HEK293 (cell line): ENCODE data around the gene DNAJC4.
A peak's percentile ranks its signal among the peaks of the same experiment; 100 is the strongest.

ENCODE experiments used
- CTCF ChIA-PET: fragments of 350-600 bp; formaldehyde crosslinking; extraction: SDS; loops from one replicate; lab custom pipeline; 2021; ENCODE audit warnings: antibody characterized with exemption; lab: Yijun Ruan, JAX
- POLR2A ChIA-PET: fragments of 300-600 bp; formaldehyde crosslinking; extraction: SDS; loops from one replicate; lab custom pipeline; 2020; ENCODE audit warnings: antibody characterized with exemption, inconsistent platforms; lab: Yijun Ruan, JAX
- H3K27ac ChIP-seq: fragments of 200-500 bp; sonication (Bioruptor generic); 2 replicates; pipeline ENCODE4 v1.5.1; 2014; ENCODE audit warnings: low read depth, low read length, control low read depth, inconsistent platforms; ENCODE audit errors: extremely low read depth
- H3K36me3 ChIP-seq, 2 experiments: fragments of 200-500 bp in 1 of 2; sonication (Bioruptor generic) in 1 of 2; 1 replicate in 1 of 2; 2 replicates in 1 of 2; pipeline ENCODE4 v1.5.1; 2014 to 2017; ENCODE audit warnings: inconsistent platforms in 2 of 2, low read length in 2 of 2; ENCODE audit not compliant: control insufficient read depth in 2 of 2, insufficient read depth in 1 of 2
- H3K4me1 ChIP-seq: fragments of 200-500 bp; sonication (Bioruptor generic); 2 replicates; pipeline ENCODE4 v1.5.1; 2014; ENCODE audit warnings: mild to moderate bottlenecking, low read length, inconsistent platforms; ENCODE audit not compliant: control insufficient read depth, insufficient read depth
- H3K4me3 ChIP-seq: 2 replicates; pipeline ENCODE4 v1.5.1; 2011; ENCODE audit warnings: low read depth, mild to moderate bottlenecking, control low read depth, low read length, moderate library complexity
- H3K9me3 ChIP-seq: fragments of 200-500 bp; sonication (Bioruptor generic); 2 replicates; pipeline ENCODE4 v1.5.1; 2014; ENCODE audit warnings: low read depth, low read length, inconsistent platforms; ENCODE audit not compliant: control insufficient read depth, insufficient read depth
- BCL11B ChIP-seq: fragments of 450-650 bp; formaldehyde crosslinking; IDR thresholded peaks from 2 replicates; pipeline ENCODE4 v1.5.1; 2016; ENCODE audit warnings: low read depth, missing biosample characterization, missing genetic modification characterization
- GLIS2 ChIP-seq: fragments of 450-650 bp; formaldehyde crosslinking; IDR thresholded peaks from 2 replicates; pipeline ENCODE4 v1.5.1; 2016; ENCODE audit warnings: missing biosample characterization, missing genetic modification characterization
- MEIS1 ChIP-seq: sonication (generic); formaldehyde crosslinking; IDR thresholded peaks from 2 replicates; pipeline ENCODE4 v1.8.1; 2022; ENCODE audit warnings: missing genetic modification reagents, mild to moderate bottlenecking, borderline replicate concordance
- SETDB1 ChIP-seq: IDR thresholded peaks from one replicate; pipeline ENCODE4 v1.6.1; 2017; ENCODE audit warnings: mild to moderate bottlenecking, low read length, moderate library complexity, mixed read lengths; ENCODE audit not compliant: insufficient read length
- TRIM28 ChIP-seq: IDR thresholded peaks from 2 replicates; pipeline ENCODE4 v1.6.1; 2011; ENCODE audit warnings: low read length, control low read depth, borderline replicate concordance
- WT1 ChIP-seq: fragments of 450-650 bp; formaldehyde crosslinking; IDR thresholded peaks from 2 replicates; pipeline ENCODE4 v1.5.1; 2016; ENCODE audit warnings: missing biosample characterization, missing genetic modification characterization
- ZBTB20 ChIP-seq: fragments of 450-650 bp; formaldehyde crosslinking; IDR thresholded peaks from 2 replicates; pipeline ENCODE4 v1.5.1; 2016; ENCODE audit warnings: missing biosample characterization, missing genetic modification characterization
- ZIC2 ChIP-seq: fragments of 450-650 bp; formaldehyde crosslinking; IDR thresholded peaks from 2 replicates; pipeline ENCODE4 v1.5.1; 2016; ENCODE audit warnings: missing biosample characterization, missing genetic modification characterization
- ZNF140 ChIP-seq: fragments of 450-650 bp; formaldehyde crosslinking; IDR thresholded peaks from 2 replicates; pipeline ENCODE4 v1.5.1; 2016; ENCODE audit warnings: missing biosample characterization, missing genetic modification characterization
- ZNF157 ChIP-seq: fragments of 450-650 bp; formaldehyde crosslinking; IDR thresholded peaks from 2 replicates; pipeline ENCODE4 v1.5.1; 2016; ENCODE audit warnings: missing biosample characterization, missing genetic modification characterization
- ZNF184 ChIP-seq: fragments of 450-650 bp; IDR thresholded peaks from 2 replicates; pipeline ENCODE4 v1.5.1; 2018; ENCODE audit warnings: missing biosample characterization, mild to moderate bottlenecking, missing genetic modification characterization
- ZNF239 ChIP-seq: fragments of 450-650 bp; formaldehyde crosslinking; IDR thresholded peaks from 2 replicates; pipeline ENCODE4 v1.5.1; 2016; ENCODE audit warnings: missing biosample characterization, missing genetic modification characterization
- ZNF24 ChIP-seq: fragments of 450-650 bp; formaldehyde crosslinking; IDR thresholded peaks from 2 replicates; pipeline ENCODE4 v1.5.1; 2016; ENCODE audit warnings: missing biosample characterization, missing genetic modification characterization
- ZNF341 ChIP-seq: fragments of 450-650 bp; formaldehyde crosslinking; IDR thresholded peaks from 2 replicates; pipeline ENCODE4; 2016; ENCODE audit warnings: low read depth, missing biosample characterization, missing genetic modification characterization
- ZNF391 ChIP-seq: fragments of 450-650 bp; formaldehyde crosslinking; IDR thresholded peaks from 2 replicates; pipeline ENCODE4 v1.5.1; 2016; ENCODE audit warnings: low read depth, missing biosample characterization, missing genetic modification characterization, borderline replicate concordance
- ZNF530 ChIP-seq: fragments of 450-650 bp; formaldehyde crosslinking; IDR thresholded peaks from 2 replicates; pipeline ENCODE4 v1.5.1; 2016; ENCODE audit warnings: low read depth, missing biosample characterization, missing genetic modification characterization
- ZNF544 ChIP-seq: fragments of 450-650 bp; formaldehyde crosslinking; IDR thresholded peaks from 2 replicates; pipeline ENCODE4 v1.5.0; 2017; ENCODE audit warnings: missing biosample characterization, missing genetic modification characterization
- ZNF629 ChIP-seq: fragments of 450-650 bp; formaldehyde crosslinking; IDR thresholded peaks from 2 replicates; pipeline ENCODE4 v1.5.1; 2017; ENCODE audit warnings: missing biosample characterization, missing genetic modification characterization
- ZNF654 ChIP-seq: fragments of 450-650 bp; formaldehyde crosslinking; IDR thresholded peaks from 2 replicates; pipeline ENCODE4 v1.5.1; 2016; ENCODE audit warnings: low read depth, missing biosample characterization, missing genetic modification characterization
- ZNF768 ChIP-seq: fragments of 450-650 bp; formaldehyde crosslinking; IDR thresholded peaks from 2 replicates; pipeline ENCODE4 v1.5.1; 2018; ENCODE audit warnings: missing biosample characterization, mild to moderate bottlenecking, missing genetic modification characterization
- ZSCAN23 ChIP-seq: fragments of 450-650 bp; formaldehyde crosslinking; IDR thresholded peaks from 2 replicates; pipeline ENCODE4 v1.5.1; 2016; ENCODE audit warnings: missing biosample characterization, missing genetic modification characterization
- ZSCAN30 ChIP-seq: fragments of 450-650 bp; IDR thresholded peaks from 2 replicates; pipeline ENCODE4 v1.5.1; 2018; ENCODE audit warnings: missing biosample characterization, mild to moderate bottlenecking, missing genetic modification characterization, moderate library complexity
- TF ChIP-seq, protein P1 (sequence below): fragments of 450-650 bp; formaldehyde crosslinking; IDR thresholded peaks from 2 replicates; pipeline ENCODE4 v1.5.1; 2016; ENCODE audit warnings: missing biosample characterization, missing genetic modification characterization
- TF ChIP-seq, protein P2 (sequence below): fragments of 450-650 bp; formaldehyde crosslinking; IDR thresholded peaks from 2 replicates; pipeline ENCODE4 v1.5.1; 2017; ENCODE audit warnings: missing biosample characterization, missing genetic modification characterization
- TF ChIP-seq, protein P3 (sequence below): fragments of 450-650 bp; formaldehyde crosslinking; IDR thresholded peaks from 2 replicates; pipeline ENCODE4 v1.5.1; 2016; ENCODE audit warnings: missing biosample characterization, missing genetic modification characterization

DNAJC4 gene

DNA sequence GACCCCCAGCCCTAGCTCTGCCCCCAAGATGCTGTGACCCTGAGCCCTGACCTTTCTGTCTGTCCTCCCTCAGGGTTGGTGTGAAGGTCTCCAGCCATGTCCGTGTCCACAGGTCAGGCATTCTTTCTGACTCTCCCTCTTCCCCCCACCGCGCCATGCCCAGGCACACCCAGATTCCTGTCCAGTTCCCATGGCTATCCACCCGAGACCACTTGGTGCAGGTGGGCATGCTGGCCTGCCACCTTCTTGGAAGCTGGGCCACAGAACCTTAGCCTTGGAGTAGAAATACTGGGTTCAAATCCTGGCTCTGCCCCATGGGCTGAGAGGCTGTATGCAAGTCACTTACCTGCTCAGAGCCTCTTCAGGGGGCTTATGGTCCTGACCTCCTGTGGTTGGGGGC lies 18.7 kb downstream of the DNAJC4 start (continued):
- TF ChIP-seq, protein P1, sequence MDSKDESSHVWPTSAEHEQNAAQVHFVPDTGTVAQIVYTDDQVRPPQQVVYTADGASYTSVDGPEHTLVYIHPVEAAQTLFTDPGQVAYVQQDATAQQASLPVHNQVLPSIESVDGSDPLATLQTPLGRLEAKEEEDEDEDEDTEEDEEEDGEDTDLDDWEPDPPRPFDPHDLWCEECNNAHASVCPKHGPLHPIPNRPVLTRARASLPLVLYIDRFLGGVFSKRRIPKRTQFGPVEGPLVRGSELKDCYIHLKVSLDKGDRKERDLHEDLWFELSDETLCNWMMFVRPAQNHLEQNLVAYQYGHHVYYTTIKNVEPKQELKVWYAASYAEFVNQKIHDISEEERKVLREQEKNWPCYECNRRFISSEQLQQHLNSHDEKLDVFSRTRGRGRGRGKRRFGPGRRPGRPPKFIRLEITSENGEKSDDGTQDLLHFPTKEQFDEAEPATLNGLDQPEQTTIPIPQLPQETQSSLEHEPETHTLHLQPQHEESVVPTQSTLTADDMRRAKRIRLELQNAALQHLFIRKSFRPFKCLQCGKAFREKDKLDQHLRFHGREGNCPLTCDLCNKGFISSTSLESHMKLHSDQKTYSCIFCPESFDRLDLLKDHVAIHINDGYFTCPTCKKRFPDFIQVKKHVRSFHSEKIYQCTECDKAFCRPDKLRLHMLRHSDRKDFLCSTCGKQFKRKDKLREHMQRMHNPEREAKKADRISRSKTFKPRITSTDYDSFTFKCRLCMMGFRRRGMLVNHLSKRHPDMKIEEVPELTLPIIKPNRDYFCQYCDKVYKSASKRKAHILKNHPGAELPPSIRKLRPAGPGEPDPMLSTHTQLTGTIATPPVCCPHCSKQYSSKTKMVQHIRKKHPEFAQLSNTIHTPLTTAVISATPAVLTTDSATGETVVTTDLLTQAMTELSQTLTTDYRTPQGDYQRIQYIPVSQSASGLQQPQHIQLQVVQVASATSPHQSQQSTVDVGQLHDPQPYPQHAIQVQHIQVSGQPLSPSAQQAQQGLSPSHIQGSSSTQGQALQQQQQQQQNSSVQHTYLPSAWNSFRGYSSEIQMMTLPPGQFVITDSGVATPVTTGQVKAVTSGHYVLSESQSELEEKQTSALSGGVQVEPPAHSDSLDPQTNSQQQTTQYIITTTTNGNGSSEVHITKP (tag by site-specific recombination): no peak
- no peak for TF ChIP-seq TRIM28
- no peak for TF ChIP-seq ZNF391
- TF ChIP-seq ZNF544 (tag by site-specific recombination): no peak
- TF ChIP-seq ZNF654 (tag by site-specific recombination): no peak
- TF ChIP-seq, protein P2, sequence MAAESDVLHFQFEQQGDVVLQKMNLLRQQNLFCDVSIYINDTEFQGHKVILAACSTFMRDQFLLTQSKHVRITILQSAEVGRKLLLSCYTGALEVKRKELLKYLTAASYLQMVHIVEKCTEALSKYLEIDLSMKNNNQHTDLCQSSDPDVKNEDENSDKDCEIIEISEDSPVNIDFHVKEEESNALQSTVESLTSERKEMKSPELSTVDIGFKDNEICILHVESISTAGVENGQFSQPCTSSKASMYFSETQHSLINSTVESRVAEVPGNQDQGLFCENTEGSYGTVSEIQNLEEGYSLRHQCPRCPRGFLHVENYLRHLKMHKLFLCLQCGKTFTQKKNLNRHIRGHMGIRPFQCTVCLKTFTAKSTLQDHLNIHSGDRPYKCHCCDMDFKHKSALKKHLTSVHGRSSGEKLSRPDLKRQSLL (tag by site-specific recombination): no peak
- TF ChIP-seq ZSCAN23 (tag by site-specific recombination): no peak

DNA sequence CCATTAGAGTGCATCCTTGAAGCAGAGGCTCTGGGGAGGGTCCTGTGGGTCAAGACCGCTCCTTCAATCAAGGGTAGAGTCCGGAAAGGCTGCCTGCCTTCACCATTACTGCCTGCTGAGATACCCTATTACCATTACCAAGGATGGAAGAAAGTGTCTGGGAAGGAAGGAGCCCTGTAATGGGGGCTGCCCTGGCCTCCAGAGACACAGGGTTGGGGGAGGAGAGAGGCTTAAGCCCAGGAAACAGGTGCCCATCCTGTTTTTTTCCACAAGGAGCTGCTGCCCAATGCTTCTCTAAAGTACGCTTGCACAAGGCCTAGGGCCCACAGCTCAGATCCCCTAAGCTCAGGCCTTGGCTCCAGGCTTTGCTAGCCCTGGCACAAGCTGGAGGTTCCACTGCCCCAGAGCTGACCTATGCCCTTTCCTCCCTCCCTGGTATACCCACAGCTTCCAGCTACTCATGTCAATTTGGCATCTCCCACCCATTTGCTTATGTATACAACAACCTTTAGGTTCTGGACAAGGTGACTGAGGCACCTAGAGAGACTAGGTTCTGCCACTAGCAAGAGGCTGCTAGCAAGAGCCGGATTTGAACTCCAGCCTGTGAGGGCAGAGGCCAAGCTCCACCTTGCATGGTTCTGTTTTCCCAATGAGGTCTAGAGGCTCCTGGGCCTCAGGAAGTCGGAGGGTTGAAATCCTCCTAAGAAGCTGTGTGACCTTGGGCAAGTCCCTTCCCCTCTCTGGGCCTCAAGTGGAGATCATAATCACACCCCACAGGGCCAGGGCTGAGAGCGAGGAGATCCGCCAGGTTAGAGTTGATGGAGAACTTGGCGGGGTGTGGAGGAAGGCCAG lies 19.4 kb downstream of the DNAJC4 start:
- Histone ChIP-seq H3K27ac (no peak overlapping the region), H3K4me1 (peaks cover 10% of the 10 kb centered on the region), H3K36me3 (peaks cover 0 to 12% of the 10 kb centered on the region in 2 experiments; a peak in 1 of 3 replicates), H3K9me3 (no peaks in the 10 kb centered on the region), H3K4me3 (no peak overlapping the region)
- CTCF ChIA-PET: interaction anchor here (0.7 to 3.6 kb wide), 12 partner anchors 8 to 105 kb away, joined by 3 to 48 read pairs (median 4); partner anchors contain the start of genes CATSPERZ and FKBP2
- POLR2A ChIA-PET: interaction anchor here (0.9 to 4.2 kb wide), 4 partner anchors 9 to 68 kb away, joined by 4 to 52 read pairs (median 6); partner anchors contain the start of genes FKBP2 and PRDX5
- no peak for TF ChIP-seq SETDB1
- TF ChIP-seq, protein P3, sequence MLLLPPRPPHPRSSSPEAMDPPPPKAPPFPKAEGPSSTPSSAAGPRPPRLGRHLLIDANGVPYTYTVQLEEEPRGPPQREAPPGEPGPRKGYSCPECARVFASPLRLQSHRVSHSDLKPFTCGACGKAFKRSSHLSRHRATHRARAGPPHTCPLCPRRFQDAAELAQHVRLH (tag by site-specific recombination): peak; percentile 73
- no peak for TF ChIP-seq ZSCAN30 (tag by site-specific recombination)
- peak; percentile 97 for TF ChIP-seq ZNF768 (tag by site-specific recombination)
- no peak for TF ChIP-seq ZNF341
- no peak for TF ChIP-seq ZNF184
- TF ChIP-seq, all 188 proteins: peak for 2

DNA sequence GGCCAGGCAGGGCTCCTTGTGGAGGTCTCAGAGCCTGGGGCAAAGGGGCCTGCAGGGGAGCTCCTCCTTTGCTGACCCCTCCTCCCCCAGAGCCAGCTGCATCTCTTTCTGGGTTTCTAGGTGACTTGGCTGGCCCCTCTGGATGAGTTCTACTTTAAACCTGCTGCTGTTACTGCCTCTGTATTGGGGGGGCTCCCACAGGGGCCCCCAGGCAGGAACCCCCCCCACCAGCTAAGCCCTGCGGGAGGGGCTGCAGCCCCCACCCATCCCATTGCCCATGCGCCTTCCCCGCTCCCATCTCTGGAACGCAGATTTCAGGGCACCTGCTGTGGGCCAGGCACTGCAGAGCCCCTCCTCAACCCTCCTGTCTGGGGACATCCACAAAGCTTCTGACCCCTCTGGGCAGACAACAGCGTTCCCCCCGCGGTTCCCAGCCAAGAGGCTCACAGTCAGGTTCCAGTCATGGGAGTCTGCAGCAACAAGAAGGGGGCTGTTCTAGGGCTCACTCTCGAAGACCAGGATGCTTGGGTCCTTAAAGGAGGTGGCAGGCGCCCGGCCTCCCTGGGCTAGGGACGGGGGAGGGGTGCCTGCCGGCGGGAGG lies 20.2 kb downstream of the DNAJC4 start:
- H3K9me3 ChIP-seq: no peaks in the 10 kb centered on the region
- ChIA-PET CTCF (interaction anchor here (0.6 to 3.6 kb wide), 19 partner anchors 8 to 227 kb away, joined by 3 to 48 read pairs (median 4); partner anchors contain the start of genes BAD, CATSPERZ and FKBP2), POLR2A (interaction anchor here (1.2 to 4.2 kb wide), 3 partner anchors 9 to 67 kb away, joined by 4 to 52 read pairs (median 8); partner anchors contain the start of genes FKBP2 and PRDX5)
- H3K4me3 ChIP-seq: peak overlapping the region; percentile 48
- H3K4me1 ChIP-seq: peaks cover 10% of the 10 kb centered on the region
- no peak overlapping the region; the same call in 1 of the 2 replicates for H3K27ac ChIP-seq
- H3K36me3 ChIP-seq: peaks cover 0 to 15% of the 10 kb centered on the region in 2 experiments; a peak in 1 of 3 replicates
- TF ChIP-seq ZBTB20 (tag by site-specific recombination) (peak; percentile 69), ZNF140 (tag by site-specific recombination) (no peak), ZNF157 (no peak), ZNF530 (tag by site-specific recombination) (no peak), WT1 (tag by site-specific recombination) (peak; percentile 39; the same call in 1 of the 2 replicates), GLIS2 (tag by site-specific recombination) (peak; percentile 94; the same call in 1 of the 2 replicates), MEIS1 (CRISPR knock-in tag) (no peak), ZNF239 (tag by site-specific recombination) (no peak), BCL11B (tag by site-specific recombination) (no peak), ZNF24 (tag by site-specific recombination) (no peak), ZNF629 (tag by site-specific recombination) (no peak), SETDB1 (no peak), ZIC2 (tag by site-specific recombination) (peak; percentile 77)
